Mesenchymal stem cell (in vitro differentiated cells and primary cell): ENCODE data around the gene SNRPA.

ENCODE experiments used
- DNase-seq: peaks from one replicate; pipeline ENCODE4 v3.0.0-alpha.2; 2013
- H2AFZ ChIP-seq: one replicate; pipeline ENCODE4 v1.6.1; 2013; ENCODE audit warnings: low read depth, mild to moderate bottlenecking, control low read depth, inconsistent platforms, low read length, moderate library complexity
- H2AK5ac ChIP-seq: 2 replicates; pipeline ENCODE4 v1.6.1; 2013; ENCODE audit warnings: low read length, moderate library complexity, mild to moderate bottlenecking, inconsistent platforms; ENCODE audit not compliant: severe bottlenecking
- H2BK120ac ChIP-seq: one replicate; pipeline ENCODE4 v1.6.1; 2013; ENCODE audit warnings: low read depth, mild to moderate bottlenecking, inconsistent platforms, low read length, moderate library complexity
- H2BK12ac ChIP-seq, 2 experiments: one replicate each; pipeline ENCODE4 v1.6.1; 2013; ENCODE audit warnings: inconsistent platforms in 2 of 2, low read length in 2 of 2, mild to moderate bottlenecking in 2 of 2, moderate library complexity in 2 of 2, control low read depth in 1 of 2
- H2BK15ac ChIP-seq: one replicate; pipeline ENCODE4 v1.6.1; 2013; ENCODE audit warnings: mild to moderate bottlenecking, low read depth, inconsistent platforms; ENCODE audit not compliant: poor library complexity, severe bottlenecking
- H2BK5ac ChIP-seq: 2 replicates; pipeline ENCODE4 v1.6.1; 2013; ENCODE audit warnings: low read depth, mild to moderate bottlenecking, low read length, control low read depth, inconsistent platforms; ENCODE audit not compliant: poor library complexity, severe bottlenecking
- H3K14ac ChIP-seq, 2 experiments: one replicate each; pipeline ENCODE4 v1.6.1; 2013; ENCODE audit warnings: inconsistent platforms in 2 of 2, low read length in 2 of 2, control low read depth in 1 of 2, mild to moderate bottlenecking in 1 of 2, moderate library complexity in 1 of 2
- H3K18ac ChIP-seq, 2 experiments: one replicate each; pipeline ENCODE4 v1.6.1; 2013; ENCODE audit warnings: inconsistent platforms in 2 of 2, low read length in 2 of 2, control low read depth in 1 of 2, low read depth in 1 of 2, mild to moderate bottlenecking in 1 of 2
- H3K23ac ChIP-seq, 2 experiments: one replicate each; pipeline ENCODE4 v1.6.1; 2013; ENCODE audit warnings: inconsistent platforms in 2 of 2, low read length in 2 of 2, mild to moderate bottlenecking in 2 of 2, moderate library complexity in 2 of 2, control low read depth in 1 of 2
- H3K27ac ChIP-seq: 2 replicates; pipeline ENCODE4 v1.5.1; 2013; ENCODE audit warnings: mild to moderate bottlenecking, moderate library complexity, low read length, control low read depth, inconsistent platforms; ENCODE audit not compliant: poor library complexity, severe bottlenecking
- H3K27me3 ChIP-seq, 2 experiments: 2 replicates each; pipeline versions ENCODE4 v1.6.1 to v1.7.0; 2013; ENCODE audit warnings: low read length in 2 of 2, mild to moderate bottlenecking in 2 of 2, moderate library complexity in 2 of 2, control low read depth in 1 of 2, inconsistent platforms in 1 of 2; ENCODE audit not compliant: control insufficient read depth in 1 of 2, insufficient read depth in 1 of 2
- H3K36me3 ChIP-seq, 2 experiments: 2 replicates each; pipeline versions ENCODE4 v1.6.1 to v1.7.0; 2013; ENCODE audit warnings: low read length in 2 of 2, control low read depth in 1 of 2, inconsistent platforms in 1 of 2, low read depth in 1 of 2, mild to moderate bottlenecking in 1 of 2; ENCODE audit not compliant: insufficient read depth in 2 of 2, control insufficient read depth in 1 of 2
- H3K4ac ChIP-seq, 2 experiments: one replicate each; pipeline ENCODE4 v1.6.1; 2013; ENCODE audit warnings: inconsistent platforms in 2 of 2, low read length in 2 of 2, mild to moderate bottlenecking in 2 of 2, moderate library complexity in 2 of 2, control low read depth in 1 of 2, low read depth in 1 of 2
- H3K4me1 ChIP-seq: 2 replicates; pipeline ENCODE4 v1.6.1; 2013; ENCODE audit warnings: low read depth, low read length, control low read depth; ENCODE audit not compliant: control insufficient read depth, insufficient read depth
- H3K4me2 ChIP-seq: 2 replicates; pipeline ENCODE4 v1.6.1; 2013; ENCODE audit warnings: low read length, mild to moderate bottlenecking, inconsistent platforms; ENCODE audit not compliant: poor library complexity, severe bottlenecking
- H3K4me3 ChIP-seq, 2 experiments: 2 replicates each; pipeline versions ENCODE4 v1.5.1 to v1.7.0; 2013; ENCODE audit warnings: low read length in 2 of 2, mild to moderate bottlenecking in 2 of 2, control low read depth in 1 of 2, low read depth in 1 of 2; ENCODE audit not compliant: insufficient read depth in 1 of 2
- H3K79me1 ChIP-seq: replicated peaks from 2 replicates; pipeline ENCODE4 v1.6.1; 2013; ENCODE audit warnings: mild to moderate bottlenecking, control low read depth, low read length, inconsistent platforms; ENCODE audit not compliant: poor library complexity, severe bottlenecking
- H3K9ac ChIP-seq: 2 replicates; pipeline ENCODE4 v1.7.0; 2013; ENCODE audit warnings: mild to moderate bottlenecking, low read length, moderate library complexity
- H3K9me3 ChIP-seq: 2 replicates; pipeline ENCODE4 v1.7.0; 2013; ENCODE audit warnings: mild to moderate bottlenecking, low read length; ENCODE audit not compliant: control insufficient read depth
- H4K8ac ChIP-seq: one replicate; pipeline ENCODE4 v1.6.1; 2013; ENCODE audit warnings: inconsistent platforms, mild to moderate bottlenecking, low read length, moderate library complexity
- H4K91ac ChIP-seq: one replicate; pipeline ENCODE4 v1.6.1; 2013; ENCODE audit warnings: mild to moderate bottlenecking, low read length, inconsistent platforms
- WGBS: methylation state at CpG from one replicate; pipeline ENCODE4 v1.1.7; 2013; ENCODE audit warnings: mixed read lengths; 5-methylcytosine and 5-hydroxymethylcytosine counted together

SNRPA gene

GRCh38 chr19:40776364-40776763, 25.4 kb downstream of the SNRPA start:
- Histone ChIP-seq H3K23ac (no peak overlapping the region), H3K9me3 (no peaks in the 10 kb centered on the region), H3K4me2 (no peak overlapping the region), H3K36me3 (peaks cover 0 to 4% of the 10 kb centered on the region in 2 experiments), H3K4me1 (peaks cover 9% of the 10 kb centered on the region), H2BK15ac (no peak overlapping the region), H2BK5ac (no peak overlapping the region), H2BK12ac (no peak overlapping the region), H3K27me3 (no peaks in the 10 kb centered on the region), H3K9ac (peak overlapping the region; percentile 94), H3K27ac (no peak overlapping the region), H3K14ac (no peak overlapping the region), H3K4me3 (no peak overlapping the region), H4K91ac (no peak overlapping the region), H2AFZ (no peak overlapping the region), H2BK120ac (no peak overlapping the region), H4K8ac (no peak overlapping the region), H2AK5ac (no peak overlapping the region), H3K79me1 (peaks cover 10% of the 10 kb centered on the region), H3K18ac (no peak overlapping the region), H3K4ac (no peak overlapping the region)
- DNase-seq = no peak
- WGBS = 96% methylated on average over 4 of the region's 7 CpGs

GRCh38 chr19:40776932-40777644, 26.1 kb downstream of the SNRPA start:
- WGBS = 19% methylated on average over 13 of the region's 13 CpGs
- H3K27ac ChIP-seq = peak overlapping the region; percentile 99
- no peak overlapping the region for H4K91ac ChIP-seq

GRCh38 chr19:40777645-40777936, 26.6 kb downstream of the SNRPA start:
- Histone ChIP-seq H3K4me3 (peak overlapping the region; percentile 34 to 86), H4K8ac (peak overlapping the region; percentile 97), H3K18ac (peak overlapping the region; percentile 75 to 91), H3K14ac (no peak overlapping the region), H3K4me2 (peak overlapping the region; percentile 80), H2BK5ac (peak overlapping the region; percentile 94), H3K79me1 (peaks cover 11% of the 10 kb centered on the region), H2BK120ac (peak overlapping the region; percentile 94), H3K9me3 (no peaks in the 10 kb centered on the region), H3K9ac (peak overlapping the region; percentile 94), H3K27ac (peak overlapping the region; percentile 99), H2BK15ac (peak overlapping the region; percentile 84), H2BK12ac (peak overlapping the region in 1 of 2 experiments; percentile 4), H3K23ac (no peak overlapping the region), H3K36me3 (no peaks in the 10 kb centered on the region), H3K4me1 (peaks cover 9% of the 10 kb centered on the region), H3K27me3 (no peaks in the 10 kb centered on the region), H3K4ac (peak overlapping the region; percentile 90 to 97), H2AK5ac (peak overlapping the region; percentile 39), H4K91ac (peak overlapping the region; percentile 79), H2AFZ (no peak overlapping the region)
- DNase-seq = no peak
- 0% methylated on average over 10 of the region's 10 CpGs for WGBS

More at GRCh38 chr19:40776932-40777644, 26.1 kb downstream of the SNRPA start:
- peak overlapping the region; percentile 97 for H4K8ac ChIP-seq
- H3K4me3 ChIP-seq = peak overlapping the region; percentile 34 to 86
- peak overlapping the region; percentile 43 for H2AK5ac ChIP-seq
- H2BK5ac ChIP-seq = no peak overlapping the region
- peak; percentile 98 for DNase-seq
- H2BK15ac ChIP-seq = no peak overlapping the region
- peak overlapping the region; percentile 75 to 91 for H3K18ac ChIP-seq
- H3K9me3 ChIP-seq = no peaks in the 10 kb centered on the region
- H3K4ac ChIP-seq = peak overlapping the region; percentile 44 to 97
- H3K27me3 ChIP-seq = no peaks in the 10 kb centered on the region
- H2BK12ac ChIP-seq = peak overlapping the region in 1 of 2 experiments; percentile 37
- H3K4me1 ChIP-seq = peaks cover 9% of the 10 kb centered on the region
- H3K9ac ChIP-seq = peak overlapping the region; percentile 94
- peaks cover 11% of the 10 kb centered on the region for H3K79me1 ChIP-seq
- H3K36me3 ChIP-seq = no peaks in the 10 kb centered on the region
- no peak overlapping the region for H3K14ac ChIP-seq
- peak overlapping the region; percentile 94 for H2BK120ac ChIP-seq
- H2AFZ ChIP-seq = no peak overlapping the region
- H3K4me2 ChIP-seq = peak overlapping the region; percentile 80
- H3K23ac ChIP-seq = no peak overlapping the region

GRCh38 chr19:40777937-40778705, 27.1 kb downstream of the SNRPA start, which contains the start of gene RAB4B:
RAB4B (plus strand) TSS chr19:40778247; CDS start chr19:40778376, 129 bp downstream.
- H3K9ac ChIP-seq = peak within 1 kb of the TSS; percentile 94
- H2BK12ac ChIP-seq = peak within 1 kb of the TSS in 1 of 2 experiments; percentile 46
- peaks cover 11% of the 10 kb centered on the region for H3K79me1 ChIP-seq
- H3K18ac ChIP-seq = peak within 1 kb of the TSS; percentile 93 to 97
- H3K36me3 ChIP-seq = no peaks in the 10 kb centered on the region
- peaks cover 9% of the 10 kb centered on the region for H3K4me1 ChIP-seq
- peak within 1 kb of the TSS; percentile 93 for H4K91ac ChIP-seq
- H2BK15ac ChIP-seq = peak within 1 kb of the TSS; percentile 99
- peak within 1 kb of the TSS in 1 of 2 experiments; percentile 92 for H3K14ac ChIP-seq
- H2BK5ac ChIP-seq = peak within 1 kb of the TSS; percentile 97
- peak within 1 kb of the TSS; percentile 97 for H4K8ac ChIP-seq
- no peak within 1 kb of the TSS for H3K23ac ChIP-seq
- no peaks in the 10 kb centered on the region for H3K27me3 ChIP-seq
- peak within 1 kb of the TSS; percentile 80 for H3K4me2 ChIP-seq
- under 1% methylated on average over 56 of the region's 56 CpGs for WGBS
- peak within 1 kb of the TSS; percentile 94 for H2BK120ac ChIP-seq
- H3K4ac ChIP-seq = peak within 1 kb of the TSS; percentile 95 to 97
- H3K27ac ChIP-seq = peak within 1 kb of the TSS; percentile 99
- H2AFZ ChIP-seq = peak within 1 kb of the TSS; percentile 65
- peak within 1 kb of the TSS; percentile 85 to 86 for H3K4me3 ChIP-seq
- peak within 1 kb of the TSS; percentile 40 for H2AK5ac ChIP-seq
- peak; percentile 100 for DNase-seq
- H3K9me3 ChIP-seq = no peaks in the 10 kb centered on the region
